ENCODE data around the gene FAM78A.

DNA sequence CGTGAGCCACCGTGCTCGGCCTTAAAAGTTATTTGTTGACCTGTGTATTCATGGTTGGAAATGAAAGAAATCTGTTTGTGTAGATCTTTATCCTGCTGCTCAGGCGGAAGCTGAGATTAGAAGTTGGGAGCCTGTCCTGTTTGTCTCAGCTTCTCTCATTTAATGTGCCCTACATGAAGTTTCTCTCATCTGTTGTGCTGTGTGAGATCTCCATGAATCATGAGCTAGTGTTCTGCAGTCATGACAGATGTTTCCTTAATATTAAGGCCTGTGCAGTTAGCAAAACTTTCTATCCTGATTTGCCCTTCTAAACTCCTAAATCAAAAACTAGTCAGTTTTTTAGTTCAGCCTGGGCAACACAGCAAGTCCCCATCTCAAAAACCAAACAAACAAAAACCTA, 59.5 kb downstream of the FAM78A start:
- no peak for TF ChIP-seq EZH2 (IDR thresholded peaks at IDR 0.05; ENCODE audit: low read depth)
- TF ChIP-seq, protein P1, sequence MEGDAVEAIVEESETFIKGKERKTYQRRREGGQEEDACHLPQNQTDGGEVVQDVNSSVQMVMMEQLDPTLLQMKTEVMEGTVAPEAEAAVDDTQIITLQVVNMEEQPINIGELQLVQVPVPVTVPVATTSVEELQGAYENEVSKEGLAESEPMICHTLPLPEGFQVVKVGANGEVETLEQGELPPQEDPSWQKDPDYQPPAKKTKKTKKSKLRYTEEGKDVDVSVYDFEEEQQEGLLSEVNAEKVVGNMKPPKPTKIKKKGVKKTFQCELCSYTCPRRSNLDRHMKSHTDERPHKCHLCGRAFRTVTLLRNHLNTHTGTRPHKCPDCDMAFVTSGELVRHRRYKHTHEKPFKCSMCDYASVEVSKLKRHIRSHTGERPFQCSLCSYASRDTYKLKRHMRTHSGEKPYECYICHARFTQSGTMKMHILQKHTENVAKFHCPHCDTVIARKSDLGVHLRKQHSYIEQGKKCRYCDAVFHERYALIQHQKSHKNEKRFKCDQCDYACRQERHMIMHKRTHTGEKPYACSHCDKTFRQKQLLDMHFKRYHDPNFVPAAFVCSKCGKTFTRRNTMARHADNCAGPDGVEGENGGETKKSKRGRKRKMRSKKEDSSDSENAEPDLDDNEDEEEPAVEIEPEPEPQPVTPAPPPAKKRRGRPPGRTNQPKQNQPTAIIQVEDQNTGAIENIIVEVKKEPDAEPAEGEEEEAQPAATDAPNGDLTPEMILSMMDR (conservative IDR thresholded peaks at IDR 0.05): no peak

Measured in PC-9 (cell line).